ENCODE results near the gene UMOD.

DNA sequence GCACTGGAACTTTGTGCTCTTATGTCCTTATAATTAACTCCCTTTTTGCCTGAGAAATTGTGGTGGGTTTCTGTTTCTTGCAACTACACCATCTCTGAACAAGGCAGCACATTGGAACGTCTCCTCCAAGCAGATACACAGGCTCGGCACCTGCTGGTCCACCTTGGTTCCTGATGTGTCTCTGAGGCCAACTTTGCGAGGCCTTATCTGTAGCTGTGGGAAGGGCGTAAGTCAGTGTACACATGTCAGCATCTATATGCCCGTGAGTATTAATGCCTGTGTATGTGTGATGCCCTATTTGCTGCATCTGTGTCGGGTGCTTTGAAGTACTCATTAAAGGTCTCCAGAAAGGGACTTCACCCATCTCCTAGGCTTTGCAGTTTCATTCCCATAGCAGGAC, 42.7 kb downstream of the UMOD start:
- TF ChIP-seq, protein P1, sequence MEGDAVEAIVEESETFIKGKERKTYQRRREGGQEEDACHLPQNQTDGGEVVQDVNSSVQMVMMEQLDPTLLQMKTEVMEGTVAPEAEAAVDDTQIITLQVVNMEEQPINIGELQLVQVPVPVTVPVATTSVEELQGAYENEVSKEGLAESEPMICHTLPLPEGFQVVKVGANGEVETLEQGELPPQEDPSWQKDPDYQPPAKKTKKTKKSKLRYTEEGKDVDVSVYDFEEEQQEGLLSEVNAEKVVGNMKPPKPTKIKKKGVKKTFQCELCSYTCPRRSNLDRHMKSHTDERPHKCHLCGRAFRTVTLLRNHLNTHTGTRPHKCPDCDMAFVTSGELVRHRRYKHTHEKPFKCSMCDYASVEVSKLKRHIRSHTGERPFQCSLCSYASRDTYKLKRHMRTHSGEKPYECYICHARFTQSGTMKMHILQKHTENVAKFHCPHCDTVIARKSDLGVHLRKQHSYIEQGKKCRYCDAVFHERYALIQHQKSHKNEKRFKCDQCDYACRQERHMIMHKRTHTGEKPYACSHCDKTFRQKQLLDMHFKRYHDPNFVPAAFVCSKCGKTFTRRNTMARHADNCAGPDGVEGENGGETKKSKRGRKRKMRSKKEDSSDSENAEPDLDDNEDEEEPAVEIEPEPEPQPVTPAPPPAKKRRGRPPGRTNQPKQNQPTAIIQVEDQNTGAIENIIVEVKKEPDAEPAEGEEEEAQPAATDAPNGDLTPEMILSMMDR (IDR thresholded peaks at IDR 0.05; ENCODE audit: low read depth, low read length), result no peak
- no peak for TF ChIP-seq EZH2phosphoT487 (IDR thresholded peaks at IDR 0.05; ENCODE audit: low read depth)
